GM21723 (cell line): Measurements from ENCODE around the gene EEFSEC.

Experiments used
- ATAC-seq: cut with Tn5 transposase; IDR thresholded peaks from one replicate; pipeline ENCODE4 v1.9.1; 2021; ENCODE audit warnings: mild to moderate bottlenecking, moderate library complexity; ENCODE audit not compliant: unreplicated experiment

EEFSEC gene

GRCh38 chr3:128405554-128406277, 252.4 kb downstream of the EEFSEC start:
- ATAC-seq, result no peak

- ATAC-seq, result no peak
Measured at GRCh38 chr3:128407247-128407646, 254.0 kb downstream of the EEFSEC start.

GRCh38 chr3:128408012-128408692, 254.9 kb downstream of the EEFSEC start:
- no peak for ATAC-seq

- ATAC-seq, result no peak
Measured at GRCh38 chr3:128408693-128409623, 255.7 kb downstream of the EEFSEC start.

- no peak for ATAC-seq
Measured at GRCh38 chr3:128409624-128410581, 256.6 kb downstream of the EEFSEC start.

- ATAC-seq, result no peak
Measured at GRCh38 chr3:128410669-128411573, 257.6 kb downstream of the EEFSEC start.

- no peak for ATAC-seq
Measured at GRCh38 chr3:128411574-128412064, 258.3 kb downstream of the EEFSEC start.

GRCh38 chr3:128412180-128413002, 259.1 kb downstream of the EEFSEC start:
- ATAC-seq, result no peak

- no peak for ATAC-seq
Measured at GRCh38 chr3:128413003-128413370, 259.7 kb downstream of the EEFSEC start.

- no peak for ATAC-seq
Measured at GRCh38 chr3:128413413-128414205, 260.3 kb downstream of the EEFSEC start.

GRCh38 chr3:128415200-128415772, 262.0 kb downstream of the EEFSEC start:
- ATAC-seq, result no peak

- no peak for ATAC-seq
Measured at GRCh38 chr3:128415773-128416577, 262.7 kb downstream of the EEFSEC start.

- no peak for ATAC-seq
Measured at GRCh38 chr3:128416578-128417211, 263.4 kb downstream of the EEFSEC start.

GRCh38 chr3:128418900-128419299, 265.6 kb downstream of the EEFSEC start:
- no peak for ATAC-seq

GRCh38 chr3:128419311-128419710, 266.0 kb downstream of the EEFSEC start:
- ATAC-seq, result no peak

GRCh38 chr3:128420289-128420688, 267.0 kb downstream of the EEFSEC start:
- no peak for ATAC-seq
